Activated gamma-delta T cell treated with anti-CD3 and anti-CD28 coated beads, Interleukin-2, amount 50 U/mL, for 16 hours (primary cell): Measurements from ENCODE around the gene ATP9B.

Experiments
- DNase-seq: peaks from one replicate; pipeline ENCODE4 v3.0.0-alpha.2; 2020; ENCODE audit warnings: low read depth

The ATP9B gene

DNA sequence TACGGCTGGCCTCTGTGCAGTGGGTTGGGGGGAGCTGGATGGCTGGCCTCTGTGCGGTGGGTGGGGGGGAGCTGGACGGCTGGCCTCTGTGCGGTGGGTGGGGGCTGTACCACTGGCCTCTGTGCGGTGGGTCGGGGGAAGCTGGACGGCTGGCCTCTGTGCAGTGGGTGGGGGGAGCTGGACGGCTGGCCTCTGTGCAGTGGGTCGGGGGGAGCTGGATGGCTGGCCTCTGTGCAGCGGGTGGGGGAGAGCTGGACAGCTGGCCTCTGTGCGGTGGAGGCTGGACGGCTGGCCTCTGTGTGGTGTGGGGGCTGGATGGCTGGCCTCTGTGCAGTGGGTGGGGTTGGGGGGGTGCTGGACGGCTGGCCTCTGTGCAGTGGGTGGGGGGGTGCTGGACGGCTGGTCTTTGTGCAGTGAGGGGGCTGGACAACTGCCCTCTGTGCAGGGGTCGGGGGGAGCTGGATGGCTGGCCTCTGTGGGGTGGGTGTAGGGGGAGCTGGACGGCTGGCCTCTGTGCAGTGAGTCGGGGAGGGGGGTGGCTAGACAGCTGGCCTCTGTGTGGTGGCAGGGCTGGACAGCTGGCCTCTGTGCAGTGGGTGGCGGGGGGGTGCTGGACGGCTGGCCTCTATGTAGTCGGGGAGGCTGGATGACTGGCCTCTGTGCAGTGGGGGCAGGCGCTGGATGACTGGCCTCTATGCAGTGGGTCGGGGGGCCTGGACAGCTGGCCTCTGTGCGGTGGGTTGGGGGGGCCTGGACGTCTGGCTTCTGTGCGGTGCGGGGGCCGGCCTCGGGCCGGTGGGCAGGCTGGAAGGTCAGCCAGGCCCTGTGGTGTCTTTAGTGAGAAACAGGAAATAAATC, 358.4 kb downstream of the ATP9B start:
- DNase-seq, result no peak
